ENCODE data around the gene LRCH1.

The LRCH1 gene

DNA sequence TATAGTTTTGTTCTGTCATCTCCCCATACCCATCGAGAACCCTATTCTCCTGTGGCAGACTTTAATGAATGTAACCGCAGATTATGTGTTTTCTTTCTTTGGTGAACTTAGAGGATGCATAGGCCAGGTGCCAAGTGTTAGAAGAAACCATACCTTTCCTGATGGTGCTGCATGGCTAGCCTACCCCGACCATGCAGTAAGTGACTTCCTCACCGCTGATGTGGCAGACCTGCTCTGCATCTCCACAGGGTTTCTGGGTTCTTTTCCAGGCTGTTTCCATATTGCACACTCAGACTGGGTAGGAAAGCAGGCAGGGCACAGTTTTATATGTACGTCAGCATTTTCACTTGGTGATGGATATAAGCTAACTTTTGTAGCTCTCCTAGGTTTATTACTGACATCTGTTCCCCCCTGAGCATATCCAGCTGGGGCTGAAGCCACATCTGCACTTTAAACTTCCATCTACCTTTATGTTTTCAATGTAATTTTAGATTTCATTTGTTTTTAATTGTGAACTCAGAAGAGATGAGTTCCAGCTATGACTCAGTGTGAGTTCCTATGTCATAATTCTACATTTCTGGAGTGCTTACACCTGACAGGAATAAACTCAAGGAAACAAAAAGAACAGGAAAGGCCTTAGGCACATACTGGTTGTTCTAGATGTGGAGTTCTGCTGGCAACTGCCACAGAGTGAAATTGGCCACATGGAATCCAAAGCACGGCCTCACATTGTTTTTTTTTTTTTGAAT is 42.3 kb downstream of the LRCH1 start:
- no peak for DNase-seq

DNA sequence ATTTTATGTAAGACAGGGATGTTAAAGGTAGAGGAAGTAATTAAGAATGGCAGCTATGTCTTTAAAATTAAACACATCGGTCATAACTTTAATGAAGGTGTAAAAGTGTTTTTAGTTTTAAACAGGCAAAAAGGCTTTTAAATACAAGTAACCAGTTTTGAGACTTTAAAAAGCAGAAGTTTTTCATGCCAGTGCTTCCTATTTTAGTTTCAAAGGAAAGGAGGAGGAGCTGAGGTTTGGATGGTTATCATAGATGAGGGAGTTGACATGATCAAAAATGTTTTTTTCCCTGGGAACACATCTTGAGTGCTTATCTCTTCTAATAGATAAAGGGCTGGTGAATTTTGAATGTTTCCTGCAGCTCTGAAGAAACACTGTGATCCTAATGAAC is 42.9 kb downstream of the LRCH1 start:
- DNase-seq = no peak

DNA sequence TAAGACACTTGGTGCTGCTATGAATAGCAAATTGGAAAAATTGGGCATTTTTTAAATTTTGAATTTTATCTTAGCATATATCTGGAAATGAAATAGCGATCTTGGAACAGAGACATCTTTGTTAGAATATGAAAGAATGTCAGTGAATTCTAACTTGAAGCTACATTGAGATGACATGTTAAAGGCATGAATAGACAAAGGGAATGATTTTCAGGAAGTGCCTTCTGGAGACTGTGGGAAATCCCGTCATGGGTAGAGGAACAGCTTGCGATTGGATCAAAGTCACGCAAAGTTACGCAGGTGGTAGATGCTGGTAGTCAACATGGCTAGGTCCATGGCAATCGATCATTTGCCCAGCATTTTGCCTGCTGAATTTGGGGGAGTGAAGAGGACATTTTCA is 43.5 kb downstream of the LRCH1 start:
- no peak for DNase-seq

DNA sequence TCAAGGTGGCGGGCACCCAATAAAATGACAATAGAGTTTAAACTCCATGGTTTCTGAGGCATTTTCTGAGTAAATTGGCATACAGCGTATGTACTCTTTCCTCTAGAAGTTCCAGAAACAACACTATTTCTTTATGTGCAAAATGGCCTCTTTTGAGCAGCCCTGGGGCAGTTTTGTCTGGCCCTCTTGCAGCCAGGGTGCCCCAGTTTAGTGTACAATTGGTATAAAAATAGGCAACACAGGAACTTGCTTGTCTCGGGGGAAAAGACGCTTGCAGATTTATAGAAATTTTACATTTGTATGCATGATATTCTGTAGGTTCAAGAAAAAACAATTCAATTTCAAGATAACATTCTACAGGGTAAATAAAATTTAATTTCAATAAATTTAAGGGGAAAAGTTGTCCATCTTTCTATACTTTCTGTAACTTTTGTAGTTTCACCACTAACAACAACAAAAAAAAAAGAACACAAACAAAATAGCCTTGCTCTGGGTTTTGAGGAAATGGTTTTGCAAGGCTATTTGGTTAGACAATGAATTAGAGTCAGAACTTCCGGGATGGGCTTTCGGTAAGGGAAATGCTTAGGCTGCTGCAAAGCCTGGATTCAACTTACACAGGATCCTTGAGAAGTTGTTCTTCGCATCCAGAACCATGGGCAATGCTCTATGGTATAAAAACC is 45.3 kb downstream of the LRCH1 start:
- DNase-seq = no peak

DNA sequence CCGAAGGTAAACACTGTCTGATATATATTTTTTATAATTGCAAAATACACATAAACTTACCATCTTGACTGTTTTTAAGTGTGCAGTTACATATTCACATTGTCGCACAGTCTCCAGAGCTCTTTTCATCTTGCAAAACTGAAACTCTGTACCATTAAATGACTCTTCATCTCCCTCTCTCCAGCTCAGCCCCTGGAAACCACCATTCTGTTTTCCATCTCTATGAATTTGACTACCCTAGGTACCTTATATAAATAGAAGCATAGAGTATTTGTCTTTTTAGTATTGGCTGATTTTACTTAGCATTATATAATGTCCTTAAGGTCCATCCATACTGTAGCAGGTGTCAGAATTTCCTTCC is 45.8 kb downstream of the LRCH1 start:
- DNase-seq = no peak

DNA sequence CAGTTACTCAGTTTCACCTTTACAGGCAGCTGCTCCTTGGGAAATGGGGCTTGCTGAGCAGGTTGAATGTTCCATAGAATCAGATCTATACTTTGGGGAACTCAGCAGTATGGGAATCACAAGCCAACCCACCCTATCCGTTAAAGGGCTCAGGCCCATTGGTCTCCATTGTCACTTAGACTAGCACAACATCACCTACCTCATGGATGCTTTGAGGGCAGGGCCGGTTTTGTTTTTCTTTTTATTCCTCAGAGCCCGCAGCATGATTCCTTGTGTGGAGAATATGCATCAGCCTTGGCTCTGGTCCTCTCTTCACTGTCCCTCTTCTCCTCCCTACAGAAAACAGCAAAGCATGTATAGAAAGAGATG is 48.0 kb downstream of the LRCH1 start:
- no peak for DNase-seq

DNA sequence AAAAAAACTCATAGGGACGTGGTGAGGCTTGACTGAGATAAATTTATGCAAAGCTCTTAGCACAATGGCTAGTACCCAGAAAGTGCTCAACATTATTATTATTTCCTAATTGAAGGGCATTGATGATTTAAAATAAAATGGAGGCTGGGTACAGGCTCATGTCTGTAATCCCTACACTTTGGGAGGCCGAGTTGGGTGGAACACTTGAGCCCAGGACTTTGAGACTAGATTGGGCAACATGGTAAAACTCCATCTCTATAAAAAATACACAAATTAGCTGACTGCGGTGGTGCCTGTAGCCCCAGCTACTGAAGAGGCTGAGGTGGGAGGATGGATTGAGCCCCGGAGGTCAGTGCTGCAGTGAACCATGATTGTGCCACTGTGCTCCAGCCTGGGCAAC is 49.6 kb downstream of the LRCH1 start:
- DNase-seq = no peak

DNA sequence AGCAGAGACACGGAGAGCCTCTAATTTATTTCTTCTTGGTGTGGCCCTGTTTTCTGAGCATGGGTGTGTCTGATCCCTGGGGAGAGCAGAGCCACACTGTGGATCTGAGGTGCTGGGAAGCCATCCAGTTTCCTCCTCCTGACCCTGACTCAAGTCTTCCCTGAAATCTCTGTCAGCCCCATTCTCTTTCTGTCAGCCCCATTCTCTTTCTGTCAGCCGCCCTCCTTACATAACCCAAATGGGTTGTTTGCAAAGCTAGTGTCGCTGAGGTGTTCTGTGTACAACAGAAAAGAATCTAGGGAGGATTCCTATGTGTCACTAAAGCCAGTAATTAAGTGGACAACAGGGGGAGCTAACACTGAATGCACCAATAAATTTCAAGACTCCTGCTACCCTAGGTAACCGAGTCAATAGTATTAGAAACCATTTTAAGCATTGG is 50.2 kb downstream of the LRCH1 start:
- no peak for DNase-seq

DNA sequence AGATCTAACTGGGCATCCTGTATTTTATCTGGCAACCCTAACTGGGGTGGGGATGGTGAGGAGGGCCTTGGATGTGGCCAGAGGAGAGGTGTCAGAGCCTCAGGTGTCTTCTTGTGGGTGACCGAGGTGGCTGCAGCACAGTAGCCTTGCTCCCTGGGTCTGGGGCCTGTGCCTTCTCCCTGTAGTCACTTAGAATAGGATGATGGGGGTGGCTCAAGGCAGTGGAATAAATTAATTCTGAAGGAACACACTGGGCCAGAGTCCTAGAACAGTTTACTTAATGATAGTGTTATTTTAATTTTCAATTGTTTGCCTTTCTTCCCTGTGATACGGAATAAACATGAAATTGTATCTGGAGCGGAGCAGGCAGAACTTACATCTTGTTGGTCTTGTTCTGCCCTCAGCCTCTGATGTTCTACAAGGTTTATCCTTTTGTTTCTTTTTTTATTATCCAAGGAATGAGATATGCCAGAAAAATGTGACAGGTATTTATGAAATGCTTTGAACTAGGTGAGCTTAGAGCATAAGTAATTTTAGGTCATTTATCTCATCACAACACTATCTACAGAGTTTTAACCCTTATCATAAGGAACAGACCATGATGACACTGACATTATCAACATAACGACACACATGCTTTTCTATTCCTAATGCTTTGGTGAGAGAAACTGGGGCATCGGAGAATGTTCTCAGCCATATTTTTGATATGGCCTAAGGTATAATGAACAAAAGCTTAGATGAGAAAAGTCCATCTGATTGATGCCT is 51.4 kb downstream of the LRCH1 start:
- no peak for DNase-seq

DNA sequence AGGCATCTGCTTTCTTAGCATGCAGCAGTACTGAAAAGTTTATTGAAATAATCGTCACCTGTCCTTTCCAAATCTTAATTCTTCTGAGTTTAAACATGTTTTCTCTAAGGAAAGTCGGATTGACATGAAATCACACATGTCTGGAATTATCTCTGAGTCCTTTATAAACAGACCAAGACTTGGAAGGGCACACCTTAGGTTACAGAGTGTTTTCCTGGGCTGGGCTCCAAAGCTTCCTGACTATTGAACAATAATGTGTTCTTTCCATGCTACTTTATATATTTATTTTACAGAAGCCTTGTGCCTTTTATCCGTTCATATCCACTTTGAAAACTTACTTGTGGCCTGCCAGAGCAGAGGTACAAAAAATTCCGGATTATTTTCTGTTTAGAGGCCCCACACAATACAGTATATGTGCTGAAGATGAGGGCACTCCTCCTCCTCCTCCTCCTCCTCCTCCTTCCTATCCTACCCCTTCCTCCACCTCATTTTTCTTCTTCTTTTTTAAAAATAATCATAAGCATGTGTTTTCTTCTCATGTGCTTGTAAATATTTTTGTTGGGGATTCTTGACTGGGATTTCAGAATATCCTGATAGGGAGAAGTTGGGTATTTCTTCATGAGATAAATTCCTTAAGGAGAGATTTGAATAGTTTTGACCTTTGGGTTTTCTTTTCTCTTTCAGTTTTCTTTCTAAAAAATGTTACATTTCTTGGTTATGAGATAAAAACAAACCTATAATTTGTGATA is 52.3 kb downstream of the LRCH1 start:
- DNase-seq = no peak

DNA sequence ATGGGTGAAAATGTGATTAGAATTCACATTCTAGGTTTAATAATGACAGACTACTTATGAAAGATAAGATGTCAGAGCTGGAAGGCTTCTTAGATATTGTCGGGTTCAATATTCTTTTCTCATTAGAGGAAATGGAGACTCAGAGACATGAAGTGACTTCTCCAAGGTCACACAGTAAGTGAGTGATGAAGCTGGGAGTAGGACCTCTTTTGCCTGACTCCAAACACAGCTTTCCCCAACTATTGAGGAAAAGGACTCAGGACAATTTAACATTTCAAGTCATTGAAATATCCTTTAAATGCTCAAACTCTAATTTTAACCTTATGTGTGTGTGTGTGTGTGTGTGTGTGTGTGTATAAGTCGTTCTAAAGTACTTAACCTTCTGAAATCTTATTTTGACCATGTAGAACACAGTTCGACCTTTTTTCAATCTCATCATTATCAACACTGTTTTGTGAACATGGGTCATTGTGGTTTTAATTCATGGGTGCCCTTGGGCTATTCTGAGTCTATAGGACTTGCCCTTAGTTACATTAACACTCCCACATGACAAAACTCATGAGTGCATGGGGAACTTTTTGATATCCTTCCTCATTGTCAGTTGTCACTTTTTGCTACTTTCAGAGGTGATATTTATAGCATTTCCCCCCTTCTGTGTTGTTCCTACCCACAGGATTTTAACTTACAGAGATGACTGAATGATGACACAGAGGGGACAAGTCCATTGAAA is 53.0 kb downstream of the LRCH1 start:
- DNase-seq = no peak

DNA sequence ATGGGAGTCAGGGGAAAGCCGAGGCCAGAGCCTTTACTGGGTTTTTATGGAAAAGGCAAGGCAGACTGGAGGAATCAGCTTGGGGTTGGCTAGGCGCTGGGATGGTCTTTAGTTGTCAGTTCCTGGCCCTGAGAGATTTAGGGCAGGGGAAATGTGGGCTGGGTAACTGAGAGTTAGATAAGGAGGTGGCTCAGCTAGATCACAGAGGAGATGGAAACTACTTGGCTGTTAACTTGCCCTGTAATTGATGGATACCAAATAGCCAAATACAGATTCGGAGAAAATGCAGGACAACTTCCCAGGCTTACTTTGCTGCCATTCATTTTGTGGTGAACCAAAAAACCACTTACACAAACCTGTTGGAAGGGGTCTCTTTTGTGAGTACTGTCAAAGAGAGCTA is 54.0 kb downstream of the LRCH1 start:
- DNase-seq = no peak

DNA sequence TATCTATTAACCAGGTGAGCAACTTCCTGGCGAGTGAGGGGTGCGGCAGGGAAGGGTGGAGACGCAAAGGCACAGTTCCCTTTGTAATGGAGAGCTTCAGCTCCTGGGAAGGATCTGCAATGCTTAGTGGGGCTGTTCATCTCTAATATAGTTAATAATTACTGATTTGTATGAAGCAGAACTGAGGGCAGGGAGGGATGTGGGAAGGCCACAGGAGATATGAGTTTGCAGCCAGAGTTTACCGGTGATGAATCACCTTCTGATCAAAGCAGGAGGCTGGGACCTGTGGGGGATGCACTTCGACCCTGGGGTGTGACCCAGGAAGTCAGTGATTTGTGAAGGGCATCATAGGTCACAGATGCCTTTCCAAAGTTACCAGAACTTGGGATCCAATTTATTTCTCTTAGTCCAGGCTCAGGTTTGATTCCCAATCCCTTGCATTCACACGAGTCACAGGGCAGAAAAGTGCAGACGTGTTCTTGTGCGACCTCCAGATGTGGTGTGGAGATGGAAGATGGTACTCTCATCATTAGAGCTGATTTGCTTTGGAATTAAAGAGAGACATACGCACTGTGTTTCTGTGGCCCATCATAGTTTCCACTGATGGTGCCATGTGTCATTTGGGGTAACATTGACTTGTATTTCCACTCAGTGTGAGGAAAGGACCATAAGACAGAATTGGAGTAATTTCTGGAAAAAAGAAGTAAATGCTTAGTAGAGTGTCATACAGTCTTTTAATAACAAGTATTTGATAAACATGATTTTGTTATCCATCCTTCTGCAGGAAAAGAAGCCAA is 55.0 kb downstream of the LRCH1 start:
- DNase-seq = no peak

DNA sequence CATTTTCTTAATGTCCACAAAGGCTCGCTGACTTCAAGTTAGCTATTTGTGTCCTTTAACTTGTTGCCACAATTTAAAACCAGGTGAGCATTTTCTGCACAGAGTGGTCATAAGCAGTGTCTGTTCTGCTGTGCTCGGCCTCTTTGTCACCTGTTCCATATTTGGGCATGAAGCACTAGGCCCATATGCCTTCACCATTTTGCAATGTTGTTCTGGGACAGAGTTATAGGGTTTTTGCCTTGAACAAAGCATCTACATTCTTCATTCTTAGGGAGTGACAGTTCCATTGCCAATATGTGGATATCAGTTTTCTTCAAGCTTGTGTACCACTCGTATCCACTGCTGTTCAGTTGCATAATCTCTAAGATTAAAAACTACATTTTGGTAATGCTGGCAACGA is 56.1 kb downstream of the LRCH1 start:
- no peak for DNase-seq

DNA sequence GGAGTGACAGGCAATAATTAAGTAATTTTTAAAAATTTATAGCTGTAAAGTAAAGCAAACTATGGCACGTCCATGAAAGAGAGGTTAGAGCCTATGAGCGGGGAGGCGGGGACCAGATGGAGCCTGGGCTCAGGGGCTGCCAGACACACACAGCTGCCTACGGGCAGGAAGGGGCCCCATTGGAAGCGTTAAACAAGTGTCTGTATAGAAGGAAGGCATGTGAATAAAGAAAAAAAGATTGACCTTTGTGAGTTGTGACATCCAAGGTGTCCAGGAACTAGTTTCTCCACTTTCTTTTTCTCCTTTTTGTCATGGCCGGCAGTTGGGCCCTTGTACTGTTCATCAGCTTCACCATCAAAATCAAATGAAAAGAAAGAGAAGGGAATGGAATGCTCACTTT is 56.8 kb downstream of the LRCH1 start:
- no peak for DNase-seq

DNA sequence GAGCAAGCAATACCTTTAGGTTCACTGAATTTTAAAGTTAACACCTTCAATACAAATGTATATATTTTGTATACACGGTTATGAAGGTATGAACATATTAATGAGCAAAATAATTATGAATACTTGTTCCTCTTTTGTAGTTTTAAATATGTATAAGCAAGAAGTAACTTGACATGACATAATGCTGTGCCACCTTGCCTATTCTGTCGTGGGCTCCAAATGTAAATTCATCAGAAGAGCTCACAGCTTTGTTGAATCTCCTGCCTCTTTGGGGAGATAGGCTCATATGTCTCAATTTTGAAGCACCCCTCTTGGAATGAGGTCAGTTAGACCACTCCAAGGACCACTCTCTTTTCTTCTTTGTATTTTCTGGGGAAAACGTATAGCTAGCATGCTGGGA is 59.3 kb downstream of the LRCH1 start:
- no peak for DNase-seq

DNA sequence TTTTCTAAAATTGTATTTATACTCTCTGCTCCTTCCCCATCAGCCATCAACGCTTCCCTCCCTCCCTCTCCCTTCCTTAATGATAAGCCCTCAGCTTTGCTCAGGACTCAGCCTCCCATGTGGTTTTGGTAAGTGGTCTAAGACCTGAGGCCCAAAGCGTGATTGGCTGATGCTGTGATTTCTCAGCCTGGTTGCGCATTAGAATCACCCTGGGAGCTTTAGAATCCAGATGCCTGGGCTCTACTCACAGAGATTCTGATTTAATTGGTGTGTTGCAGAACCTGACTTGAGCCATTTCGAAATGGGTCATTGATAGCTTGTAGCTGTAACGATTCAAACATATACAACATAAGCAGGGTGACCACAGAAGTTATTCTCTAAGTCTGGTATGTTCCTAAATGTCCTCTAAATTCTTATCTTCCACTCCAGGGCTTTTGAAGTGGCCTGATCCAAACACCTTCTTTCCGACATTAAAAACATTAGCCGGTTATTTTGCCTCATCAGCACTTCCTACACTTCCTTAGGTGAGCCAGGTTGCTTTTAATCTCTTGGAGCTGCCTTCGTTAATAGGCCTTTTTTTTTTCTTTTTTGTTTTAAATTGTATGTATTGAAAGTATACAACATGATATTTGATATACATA is 60.6 kb downstream of the LRCH1 start:
- DNase-seq = no peak

DNA sequence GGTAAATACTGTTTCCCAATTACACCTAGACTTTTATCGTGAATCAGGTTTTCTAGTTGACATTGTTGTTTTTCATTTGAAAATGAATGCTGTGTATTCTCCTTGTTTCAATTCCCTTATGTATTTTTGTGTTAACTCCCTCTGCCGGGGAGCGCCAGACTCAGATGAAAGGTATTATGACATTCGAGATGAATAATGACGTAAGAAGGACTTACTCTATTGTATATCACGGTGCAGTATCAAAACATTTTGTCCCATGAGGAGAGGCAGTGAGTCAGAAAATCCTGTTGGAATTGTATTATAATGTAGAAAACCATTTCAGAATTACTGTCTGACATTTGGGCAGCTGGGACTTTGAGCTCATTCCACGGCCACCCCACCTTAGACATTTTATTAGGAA is 61.6 kb downstream of the LRCH1 start:
- no peak for DNase-seq

DNA sequence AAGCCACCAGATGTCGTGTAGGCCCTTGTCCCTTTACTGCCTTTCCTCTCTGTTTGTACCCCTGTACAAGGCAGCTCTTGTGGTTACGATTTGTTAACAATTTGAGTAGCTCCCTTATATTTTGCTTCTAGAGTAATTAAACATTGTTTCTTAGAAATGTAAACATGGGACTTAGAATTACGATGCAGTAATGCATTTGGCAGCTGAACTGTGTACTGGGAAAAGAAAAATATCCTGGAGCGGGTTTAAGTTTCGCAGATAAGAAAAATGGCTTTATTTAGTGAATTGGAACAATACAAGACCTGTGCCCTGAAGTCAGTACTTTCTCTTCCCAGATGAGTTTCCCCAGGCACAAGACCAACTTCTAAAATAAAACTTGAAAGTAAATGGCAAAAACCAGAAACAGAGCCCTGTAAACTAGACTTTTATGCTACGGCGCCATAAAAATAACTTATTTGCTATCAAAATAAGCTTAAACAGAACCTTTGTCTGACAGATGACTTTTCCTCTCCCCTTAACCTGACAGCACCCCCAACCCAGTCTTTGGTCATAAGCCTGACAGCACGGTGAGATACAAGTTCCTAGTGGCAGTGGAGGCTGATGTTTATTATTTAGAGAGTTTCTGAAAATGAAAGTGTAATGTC is 63.0 kb downstream of the LRCH1 start:
- DNase-seq = no peak

DNA sequence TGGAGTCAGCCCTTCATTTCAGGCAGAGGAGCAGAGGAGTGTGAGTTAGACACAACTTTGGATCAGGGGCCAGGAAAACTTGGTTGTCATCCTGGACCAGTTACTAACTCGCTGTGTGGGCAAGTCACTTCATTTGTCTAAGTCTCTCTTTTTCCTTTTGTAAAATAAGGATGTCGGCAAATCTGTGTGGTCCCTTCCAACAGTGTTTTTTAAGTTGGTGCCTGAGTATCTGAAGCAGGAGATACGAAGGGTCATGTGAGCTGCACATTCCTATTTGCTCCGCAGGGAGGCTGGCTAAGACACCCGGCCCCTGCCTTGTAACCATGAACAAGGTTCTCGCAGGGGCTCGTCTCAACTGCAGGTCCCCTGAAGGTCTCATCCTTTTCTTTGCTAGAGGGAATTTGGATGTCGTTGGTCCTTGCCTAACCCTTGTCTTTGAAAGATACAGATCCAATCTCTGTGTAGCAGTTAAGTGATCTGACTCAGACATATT is 64.3 kb downstream of the LRCH1 start:
- DNase-seq = no peak

DNA sequence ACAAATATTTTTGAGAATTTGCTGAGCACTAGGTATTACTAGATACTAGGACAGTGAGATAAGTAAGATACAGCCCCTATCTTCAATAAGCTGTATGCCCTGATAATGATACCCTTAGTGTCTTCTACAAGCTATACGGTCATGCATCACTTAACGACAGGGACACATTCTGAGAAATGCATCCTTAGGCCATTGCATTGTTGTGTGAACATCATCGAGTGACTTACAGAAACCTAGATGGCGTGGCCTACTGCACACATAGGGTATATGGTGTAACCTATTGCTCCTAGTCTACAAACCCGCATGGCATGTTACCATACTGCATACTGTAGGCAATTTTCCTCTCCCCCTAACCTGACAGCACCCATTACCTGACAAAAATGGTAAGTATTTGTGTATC is 64.9 kb downstream of the LRCH1 start:
- DNase-seq = no peak
